PFSK-1 (cell line): ENCODE results near the gene PCNT.

ENCODE experiments used
- POLR2AphosphoS5 ChIP-seq: IDR thresholded peaks from 2 replicates; pipeline ENCODE4 v1.6.1; 2012; ENCODE audit warnings: low read depth, mild to moderate bottlenecking, control low read depth, low read length, moderate library complexity
- TAF1 ChIP-seq: IDR thresholded peaks from 2 replicates; pipeline ENCODE4 v1.6.1; 2012; ENCODE audit warnings: low read length, control low read depth, borderline replicate concordance; ENCODE audit not compliant: insufficient read depth

GRCh38 chr21:46436621-46437020 is 112.7 kb downstream of the PCNT start:
- TF ChIP-seq POLR2AphosphoS5: no peak
- no peak for TF ChIP-seq TAF1
